Bronchial epithelial cell (primary cell): ENCODE measurements around the gene CORO6. TPM values are rescaled to one million over a fixed set of nuclear protein-coding genes. Genes with fewer than 3 reads are reported as not detected.
A peak's percentile ranks its signal among the peaks of the same experiment; 100 is the strongest.

Source experiments
- DNase-seq: peaks from one replicate; pipeline ENCODE4 v3.0.0-alpha.2; 2010; ENCODE audit warnings: low read depth
- FAIRE-seq: peaks from 2 replicates; lab custom pipeline; 2011; peaks lifted over from hg19 to GRCh38; lab: Jason Lieb, UNC
- H3K27me3 ChIP-seq: 2 replicates; pipeline ENCODE4 v1.5.1; 2011; ENCODE audit warnings: low read length; ENCODE audit not compliant: control insufficient read depth, insufficient read depth
- H3K36me3 ChIP-seq: 2 replicates; pipeline ENCODE4 v1.5.1; 2011; ENCODE audit warnings: low read length; ENCODE audit not compliant: control insufficient read depth, insufficient read depth
- H3K4me3 ChIP-seq: 2 replicates; pipeline ENCODE4 v1.5.1; 2011; ENCODE audit warnings: mild to moderate bottlenecking, low read depth, low read length, control low read depth
- total RNA-seq: library from RNA; depleted of rRNA; stranded (reverse); fragments of >200 nt; gene quantifications from 2 replicates; pipeline ENCODE4 v1.2.1, GENCODE V29; 2014
- TF ChIP-seq, protein P1 (sequence below): IDR thresholded peaks from 2 replicates; pipeline ENCODE4 v1.5.1; 2011; ENCODE audit warnings: mild to moderate bottlenecking, moderate library complexity, low read length, control low read depth, inconsistent platforms; ENCODE audit not compliant: insufficient read depth, severe bottlenecking

The CORO6 gene
- total RNA-seq, 1 donor from 2014 or later, result 0.79 TPM

DNA sequence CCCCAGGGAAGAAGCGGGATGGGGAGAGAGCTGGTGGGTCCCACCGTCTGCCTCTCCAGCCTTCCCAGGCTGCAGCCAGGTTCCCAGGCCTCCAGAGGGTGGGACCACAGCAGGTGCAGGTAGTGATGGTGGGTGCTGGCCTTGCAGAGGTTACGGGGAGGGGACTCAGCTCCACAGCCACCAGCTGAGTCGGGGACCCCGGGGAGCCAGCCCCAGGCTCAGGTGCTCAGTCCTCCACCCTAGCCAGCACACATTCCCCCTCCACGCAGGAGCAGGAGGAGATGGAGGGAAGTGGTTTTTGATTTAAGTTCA, 49.2 kb downstream of the CORO6 start:
- Histone ChIP-seq H3K36me3 (peaks cover 32% of the 10 kb centered on the region), H3K4me3 (no peak overlapping the region), H3K27me3 (no peaks in the 10 kb centered on the region)
- TF ChIP-seq, protein P1, sequence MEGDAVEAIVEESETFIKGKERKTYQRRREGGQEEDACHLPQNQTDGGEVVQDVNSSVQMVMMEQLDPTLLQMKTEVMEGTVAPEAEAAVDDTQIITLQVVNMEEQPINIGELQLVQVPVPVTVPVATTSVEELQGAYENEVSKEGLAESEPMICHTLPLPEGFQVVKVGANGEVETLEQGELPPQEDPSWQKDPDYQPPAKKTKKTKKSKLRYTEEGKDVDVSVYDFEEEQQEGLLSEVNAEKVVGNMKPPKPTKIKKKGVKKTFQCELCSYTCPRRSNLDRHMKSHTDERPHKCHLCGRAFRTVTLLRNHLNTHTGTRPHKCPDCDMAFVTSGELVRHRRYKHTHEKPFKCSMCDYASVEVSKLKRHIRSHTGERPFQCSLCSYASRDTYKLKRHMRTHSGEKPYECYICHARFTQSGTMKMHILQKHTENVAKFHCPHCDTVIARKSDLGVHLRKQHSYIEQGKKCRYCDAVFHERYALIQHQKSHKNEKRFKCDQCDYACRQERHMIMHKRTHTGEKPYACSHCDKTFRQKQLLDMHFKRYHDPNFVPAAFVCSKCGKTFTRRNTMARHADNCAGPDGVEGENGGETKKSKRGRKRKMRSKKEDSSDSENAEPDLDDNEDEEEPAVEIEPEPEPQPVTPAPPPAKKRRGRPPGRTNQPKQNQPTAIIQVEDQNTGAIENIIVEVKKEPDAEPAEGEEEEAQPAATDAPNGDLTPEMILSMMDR, result no peak
- FAIRE-seq (no peak), DNase-seq (no peak)

DNA sequence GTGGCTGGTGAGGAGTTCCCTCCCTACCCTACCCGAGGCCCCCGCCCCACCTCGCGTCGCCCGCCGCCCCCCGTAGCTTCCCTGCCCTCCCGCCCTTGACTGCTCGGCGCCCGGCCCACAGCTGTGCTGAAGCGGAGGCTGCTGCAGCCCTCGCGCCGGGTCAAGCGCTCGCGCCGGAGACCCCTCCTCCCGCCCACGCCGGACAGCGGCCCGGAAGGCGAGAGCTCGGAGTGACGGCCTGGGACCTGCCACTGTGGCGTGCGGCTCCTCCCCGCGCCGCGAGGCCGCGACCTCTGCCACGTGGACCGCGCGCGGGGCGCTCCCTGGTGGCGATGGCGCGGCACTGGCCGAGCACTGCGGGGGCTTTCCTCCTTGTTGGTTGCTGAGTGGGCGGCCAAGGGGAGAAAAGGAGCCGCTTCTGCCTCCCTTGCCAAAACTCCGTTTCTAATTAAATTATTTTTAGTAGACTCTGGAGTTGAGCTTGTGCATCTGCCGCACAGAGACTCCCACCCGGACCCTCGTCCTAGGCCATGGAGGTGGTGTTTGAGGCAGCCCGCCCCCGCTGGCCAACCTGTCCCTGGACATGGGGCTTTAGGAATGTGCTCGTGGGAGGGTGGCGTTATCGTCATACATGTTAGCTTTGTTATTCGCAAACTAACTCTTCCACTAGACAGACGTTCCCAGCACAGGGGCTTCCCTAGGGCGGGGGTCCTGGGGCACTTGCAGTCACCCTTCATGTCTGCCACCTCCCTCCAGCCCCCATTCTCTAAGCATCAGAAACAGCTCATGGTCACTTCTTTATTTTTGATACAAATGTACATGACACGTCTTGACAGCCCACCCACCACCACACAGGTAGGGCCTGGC, 49.8 kb downstream of the CORO6 start:
- H3K4me3 ChIP-seq, result no peak overlapping the region
- peaks cover 28% of the 10 kb centered on the region for H3K36me3 ChIP-seq
- DNase-seq (no peak), FAIRE-seq (no peak)
- no peaks in the 10 kb centered on the region for H3K27me3 ChIP-seq
- TF ChIP-seq, protein P1, result peak; percentile 52

DNA sequence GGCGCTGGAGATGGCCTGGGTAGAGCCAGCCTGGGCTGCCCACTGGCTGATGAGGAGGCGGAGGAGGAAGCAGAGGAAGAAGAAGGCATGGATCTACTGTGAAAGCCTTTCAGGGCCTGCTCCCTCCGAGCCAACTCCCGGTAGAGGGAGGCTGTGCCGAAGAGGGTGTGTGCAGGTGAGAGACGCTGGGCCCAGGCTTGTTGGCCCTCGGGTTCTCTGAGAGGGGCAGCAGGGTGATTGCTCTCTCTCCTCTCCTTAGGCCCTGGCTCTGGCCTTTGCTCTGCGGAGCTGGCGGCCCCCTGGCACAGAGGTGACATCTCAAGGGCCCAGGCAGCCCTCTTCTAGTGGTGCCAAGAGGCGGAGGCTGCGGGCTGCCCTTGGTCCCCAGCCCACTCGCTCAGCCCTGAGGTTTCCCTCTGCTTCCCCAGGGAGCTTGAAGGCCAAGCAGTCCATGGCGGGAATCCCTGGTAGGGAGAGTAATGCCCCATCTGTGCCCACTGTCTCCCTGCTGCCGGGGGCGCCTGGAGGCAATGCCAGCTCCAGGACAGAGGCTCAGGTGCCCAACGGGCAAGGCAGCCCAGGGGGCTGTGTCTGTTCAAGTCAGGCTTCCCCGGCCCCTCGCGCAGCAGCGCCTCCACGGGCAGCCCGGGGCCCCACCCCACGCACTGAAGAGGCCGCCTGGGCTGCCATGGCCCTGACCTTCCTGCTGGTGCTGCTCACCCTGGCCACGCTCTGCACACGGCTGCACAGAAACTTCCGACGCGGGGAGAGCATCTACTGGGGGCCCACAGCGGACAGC, 50.6 kb downstream of the CORO6 start:
- H3K27me3 ChIP-seq, result no peaks in the 10 kb centered on the region
- no peak for FAIRE-seq
- TF ChIP-seq, protein P1, result no peak
- peaks cover 21% of the 10 kb centered on the region for H3K36me3 ChIP-seq
- H3K4me3 ChIP-seq, result no peak overlapping the region
- no peak for DNase-seq

DNA sequence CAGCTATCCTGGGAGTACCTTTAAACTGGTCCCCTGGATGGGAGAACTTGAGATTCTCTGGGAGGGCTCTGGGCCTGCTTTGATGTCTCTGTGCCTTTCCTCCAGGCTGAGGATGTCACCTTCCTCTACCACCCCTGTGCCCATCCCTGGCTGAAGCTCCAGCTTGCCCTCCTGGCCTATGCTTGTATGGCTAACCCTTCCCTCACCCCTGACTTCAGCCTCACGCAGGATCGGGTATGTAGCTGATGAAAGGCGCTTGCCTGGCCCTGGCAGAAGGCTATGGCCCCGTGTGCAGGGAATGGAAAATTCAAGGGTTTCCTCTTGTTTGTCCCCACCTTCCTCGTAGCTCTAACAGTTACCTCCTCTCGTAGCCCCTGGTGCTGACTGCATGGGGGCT, 51.2 kb downstream of the CORO6 start:
- Histone ChIP-seq H3K27me3 (no peaks in the 10 kb centered on the region), H3K36me3 (peaks cover 15% of the 10 kb centered on the region), H3K4me3 (no peak overlapping the region)
- DNase-seq (no peak), FAIRE-seq (no peak)
- TF ChIP-seq, protein P1, result no peak

DNA sequence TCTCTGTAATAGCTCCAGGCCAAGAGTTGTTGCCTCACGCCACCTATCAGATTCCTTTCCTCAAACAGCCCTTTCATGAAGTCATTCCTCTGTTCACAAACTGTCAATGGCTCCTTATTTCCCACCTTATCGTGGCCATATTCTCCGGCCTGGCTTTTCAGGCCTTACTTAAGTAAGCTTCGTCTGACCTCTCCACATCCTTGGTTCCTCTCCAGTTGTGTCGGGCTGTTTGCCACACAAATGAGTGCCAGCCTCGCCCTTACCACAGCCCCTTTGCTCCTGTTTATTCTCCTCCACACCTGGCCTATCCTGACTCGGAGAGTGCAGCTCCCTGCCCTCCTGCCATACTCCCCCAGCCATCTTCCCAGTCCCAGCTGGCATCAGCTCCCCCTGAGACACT, 52.2 kb downstream of the CORO6 start:
- Histone ChIP-seq H3K36me3 (peaks cover 6% of the 10 kb centered on the region), H3K27me3 (no peaks in the 10 kb centered on the region), H3K4me3 (no peak overlapping the region)
- DNase-seq, result no peak
- TF ChIP-seq, protein P1, result no peak
- FAIRE-seq, result no peak
